C4-2B (cell line): ENCODE measurements around the gene TF.

Experiments used
- H3K27ac ChIP-seq: fragments of 450-650 bp; 2 replicates; pipeline ENCODE4 v1.5.1; 2017
- CTCF ChIP-seq: fragments of 450-650 bp; conservative IDR thresholded peaks from 2 replicates; pipeline ENCODE4 v1.5.1; 2017; ENCODE audit warnings: mild to moderate bottlenecking
- ZFX ChIP-seq: fragments of 450-650 bp; IDR thresholded peaks from 2 replicates; pipeline ENCODE4 v1.6.1; 2017

The TF gene

GRCh38 chr3:133747373-133747772 is 1.2 kb downstream of the TF start:
- H3K27ac ChIP-seq: no peak overlapping the region
- TF ChIP-seq ZFX (no peak), CTCF (no peak)

- H3K27ac ChIP-seq: no peak overlapping the region
- TF ChIP-seq CTCF: no peak
- no peak for TF ChIP-seq ZFX
Observed at GRCh38 chr3:133747907-133748639, 1.9 kb downstream of the TF start.

GRCh38 chr3:133749427-133750258 is 3.5 kb downstream of the TF start:
- H3K27ac ChIP-seq: no peak overlapping the region
- TF ChIP-seq CTCF: no peak
- TF ChIP-seq ZFX: no peak

- TF ChIP-seq ZFX: no peak
- no peak for TF ChIP-seq CTCF
- no peak overlapping the region for H3K27ac ChIP-seq
Observed at GRCh38 chr3:133750259-133750656, 4.1 kb downstream of the TF start.

GRCh38 chr3:133753107-133753778 is 7.0 kb downstream of the TF start:
- H3K27ac ChIP-seq: no peak overlapping the region
- TF ChIP-seq ZFX (no peak), CTCF (no peak)

GRCh38 chr3:133753779-133754164 is 7.6 kb downstream of the TF start:
- H3K27ac ChIP-seq: no peak overlapping the region
- no peak for TF ChIP-seq CTCF
- TF ChIP-seq ZFX: no peak

- TF ChIP-seq CTCF: no peak
- no peak for TF ChIP-seq ZFX
- no peak overlapping the region for H3K27ac ChIP-seq
Observed at GRCh38 chr3:133754455-133754854, 8.3 kb downstream of the TF start.
